ENCODE measurements around the gene SLC1A5.
A peak's percentile ranks its signal among the peaks of the same experiment; 100 is the strongest.

GRCh38 chr19:46732966-46733689, 55.3 kb downstream of the SLC1A5 start:
- TF ChIP-seq CTCF (IDR thresholded peaks at IDR 0.05), result peak in 1 of 5 experiments; percentile 22
- no peak for TF ChIP-seq POLR2A (IDR thresholded peaks at IDR 0.05)

Data from tibial nerve (tissue), 3 donors.